Measurements from ENCODE around the gene SF3B2.

SF3B2 gene

GRCh38 chr11:66068923-66069714 is 17.0 kb downstream of the SF3B2 start:
- peak overlapping the region; percentile 65 for H3K4me3 ChIP-seq (ENCODE audit: low read depth, low read length)
- peak; percentile 30 for TF ChIP-seq CTCF (IDR thresholded peaks at IDR 0.05; ENCODE audit: insufficient read depth, low read depth, low read length, missing control alignments)
- peak; percentile 86 for DNase-seq (ENCODE audit: low read depth)

GRCh38 chr11:66069715-66070603 is 17.8 kb downstream of the SF3B2 start, which contains the start of gene PACS1:
TSS of gene PACS1 (plus strand) at chr11:66070272. CDS start at chr11:66070487, 215 bp downstream.
- no peak for TF ChIP-seq CTCF (IDR thresholded peaks at IDR 0.05; ENCODE audit: insufficient read depth, low read depth, low read length, missing control alignments)
- DNase-seq (ENCODE audit: low read depth) = peak; percentile 93
- peak within 1 kb of the TSS; percentile 75 for H3K4me3 ChIP-seq (ENCODE audit: low read depth, low read length)

- no peak for TF ChIP-seq CTCF (IDR thresholded peaks at IDR 0.05; ENCODE audit: insufficient read depth, low read depth, low read length, missing control alignments)
- peak overlapping the region; percentile 75 for H3K4me3 ChIP-seq (ENCODE audit: low read depth, low read length)
- no peak for DNase-seq (ENCODE audit: low read depth)
Observed at GRCh38 chr11:66070604-66071380, 18.6 kb downstream of the SF3B2 start.

GRCh38 chr11:66071381-66071801 is 19.2 kb downstream of the SF3B2 start:
- DNase-seq (ENCODE audit: low read depth) = peak; percentile 42
- TF ChIP-seq CTCF (IDR thresholded peaks at IDR 0.05; ENCODE audit: insufficient read depth, low read depth, low read length, missing control alignments) = no peak
- H3K4me3 ChIP-seq (ENCODE audit: low read depth, low read length) = peak overlapping the region; percentile 75

GRCh38 chr11:66072081-66072480 is 19.9 kb downstream of the SF3B2 start:
- no peak for DNase-seq (ENCODE audit: low read depth)
- no peak for TF ChIP-seq CTCF (IDR thresholded peaks at IDR 0.05; ENCODE audit: insufficient read depth, low read depth, low read length, missing control alignments)
- H3K4me3 ChIP-seq (ENCODE audit: low read depth, low read length) = peak overlapping the region; percentile 75

- no peak for TF ChIP-seq CTCF (IDR thresholded peaks at IDR 0.05; ENCODE audit: insufficient read depth, low read depth, low read length, missing control alignments)
- peak overlapping the region; percentile 75 for H3K4me3 ChIP-seq (ENCODE audit: low read depth, low read length)
- no peak for DNase-seq (ENCODE audit: low read depth)
Observed at GRCh38 chr11:66072518-66072917, 20.4 kb downstream of the SF3B2 start.
